Loucy (cell line): Measurements from ENCODE around the gene UBE2QL1.

Experiments
- EZH2phosphoT487 ChIP-seq: fragments of 200-600 bp; IDR thresholded peaks from 2 replicates; pipeline ENCODE4 v1.6.1; 2018; ENCODE audit warnings: antibody characterized with exemption, mild to moderate bottlenecking, moderate library complexity, borderline replicate concordance
- TF ChIP-seq, protein P1 (sequence below): fragments of 200-600 bp; sonication (generic); conservative IDR thresholded peaks from 2 replicates; pipeline ENCODE4 v1.5.1; 2014; ENCODE audit warnings: mild to moderate bottlenecking, antibody characterized with exemption, low read length

- TF ChIP-seq, protein P1, sequence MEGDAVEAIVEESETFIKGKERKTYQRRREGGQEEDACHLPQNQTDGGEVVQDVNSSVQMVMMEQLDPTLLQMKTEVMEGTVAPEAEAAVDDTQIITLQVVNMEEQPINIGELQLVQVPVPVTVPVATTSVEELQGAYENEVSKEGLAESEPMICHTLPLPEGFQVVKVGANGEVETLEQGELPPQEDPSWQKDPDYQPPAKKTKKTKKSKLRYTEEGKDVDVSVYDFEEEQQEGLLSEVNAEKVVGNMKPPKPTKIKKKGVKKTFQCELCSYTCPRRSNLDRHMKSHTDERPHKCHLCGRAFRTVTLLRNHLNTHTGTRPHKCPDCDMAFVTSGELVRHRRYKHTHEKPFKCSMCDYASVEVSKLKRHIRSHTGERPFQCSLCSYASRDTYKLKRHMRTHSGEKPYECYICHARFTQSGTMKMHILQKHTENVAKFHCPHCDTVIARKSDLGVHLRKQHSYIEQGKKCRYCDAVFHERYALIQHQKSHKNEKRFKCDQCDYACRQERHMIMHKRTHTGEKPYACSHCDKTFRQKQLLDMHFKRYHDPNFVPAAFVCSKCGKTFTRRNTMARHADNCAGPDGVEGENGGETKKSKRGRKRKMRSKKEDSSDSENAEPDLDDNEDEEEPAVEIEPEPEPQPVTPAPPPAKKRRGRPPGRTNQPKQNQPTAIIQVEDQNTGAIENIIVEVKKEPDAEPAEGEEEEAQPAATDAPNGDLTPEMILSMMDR = no peak
- TF ChIP-seq EZH2phosphoT487 = no peak
These were observed 953 bp downstream of the UBE2QL1 start for GRCh38 chr5:6449465-6450158.
